K562 (cell line): ENCODE measurements around the gene AURKB. TPM values are rescaled to one million over a fixed set of nuclear protein-coding genes. Genes with fewer than 3 reads are reported as not detected.

Experiments used
- ATF7 ChIP-seq: fragments of 450-650 bp; IDR thresholded peaks from 2 replicates; pipeline ENCODE4 v1.7.1; 2014; ENCODE audit warnings: mild to moderate bottlenecking, moderate library complexity
- CBX2 ChIP-seq: fragments of 200-600 bp; sonication (generic); IDR thresholded peaks from one replicate; pipeline ENCODE4 v1.6.1; 2012; ENCODE audit warnings: mild to moderate bottlenecking, low read length, inconsistent platforms; ENCODE audit not compliant: insufficient read depth, poor library complexity, severe bottlenecking
- CTBP1 ChIP-seq: fragments of 450-650 bp; IDR thresholded peaks from 2 replicates; pipeline ENCODE4 v1.6.1; 2016; ENCODE audit warnings: borderline replicate concordance
- KDM1A ChIP-seq, 2 experiments: fragments of 450-650 bp; IDR thresholded peaks; 2 replicates each; pipeline ENCODE4 v1.6.1; 2016; ENCODE audit warnings: mild to moderate bottlenecking in 2 of 2
- L3MBTL2 ChIP-seq: fragments of 450-650 bp; IDR thresholded peaks from 2 replicates; pipeline ENCODE4 v1.6.1; 2016; ENCODE audit warnings: mild to moderate bottlenecking, moderate library complexity
- PCBP1 ChIP-seq: fragments of 200-400 bp; formaldehyde crosslinking; IDR thresholded peaks from 2 replicates; pipeline ENCODE4 v1.6.1; 2018; ENCODE audit warnings: mild to moderate bottlenecking, low read depth, low read length; ENCODE audit not compliant: poor library complexity, severe bottlenecking
- POLR2AphosphoS5 ChIP-seq: IDR thresholded peaks from 2 replicates; pipeline ENCODE4 v1.6.1; 2011; ENCODE audit warnings: mild to moderate bottlenecking, low read depth, low read length, moderate library complexity; ENCODE audit not compliant: control insufficient read depth, insufficient read depth
- RBFOX2 ChIP-seq: fragments of 200-400 bp; formaldehyde crosslinking; IDR thresholded peaks from 2 replicates; pipeline ENCODE4 v1.6.1; 2017; ENCODE audit warnings: low read depth, mild to moderate bottlenecking, low read length, moderate library complexity
- RBM25 ChIP-seq: fragments of 200-400 bp; formaldehyde crosslinking; IDR thresholded peaks from 2 replicates; pipeline ENCODE4 v1.6.1; 2018; ENCODE audit warnings: low read length, low read depth, moderate library complexity; ENCODE audit not compliant: severe bottlenecking
- SOX6 ChIP-seq: fragments of 450-650 bp; IDR thresholded peaks from 2 replicates; pipeline ENCODE4 v1.6.1; 2014; ENCODE audit warnings: mild to moderate bottlenecking
- STAT5A ChIP-seq: IDR thresholded peaks from 2 replicates; pipeline ENCODE4 v1.6.1; 2012; ENCODE audit warnings: low read length, inconsistent platforms, borderline replicate concordance
- TBL1XR1 ChIP-seq, 2 experiments: IDR thresholded peaks; 2 replicates each; pipeline ENCODE4 v1.6.1; 2012; ENCODE audit warnings: improper control_type of control experiment in 2 of 2, low read length in 2 of 2, mild to moderate bottlenecking in 1 of 2
- TEAD1 ChIP-seq, 2 experiments: fragments of 450-650 bp in 1 of 2; sonication (generic) in 1 of 2; formaldehyde crosslinking; IDR thresholded peaks; 2 replicates each; pipeline versions ENCODE4 v1.4.0 to v1.8.0; 2020 to 2022; ENCODE audit warnings: mild to moderate bottlenecking in 2 of 2, missing genetic modification reagents in 1 of 2
- ZBTB9 ChIP-seq: fragments of 450-650 bp; formaldehyde crosslinking; IDR thresholded peaks from 2 replicates; pipeline ENCODE4 v1.4.0; 2020; ENCODE audit warnings: mild to moderate bottlenecking, moderate library complexity
- ZNF583 ChIP-seq: fragments of 250-450 bp; sonication (Bioruptor Pico); IDR thresholded peaks from 2 replicates; pipeline ENCODE4 v1.4.0; 2020
- polyA plus RNA-seq, 8 experiments: library from polyadenylated mRNA; depleted of rRNA in 4 of 8; stranded (reverse) in 5 of 8; unstranded in 3 of 8; fragments of >200 nt; fragmentation: Nextera tagmentation in 2 of 8; fragmentation: Illumina TruSeq in 1 of 8; extraction: Ambion mirVana in 2 of 8; extraction: Trizol in 1 of 8; gene quantifications; 2 replicates each; pipeline versions ENCODE4 v1.2.1 to v1.2.3, GENCODE V29; 2011 to 2014; ENCODE audit warnings: inconsistent platforms in 1 of 8, missing spikeins in 1 of 8
- total RNA-seq, 7 experiments: library from RNA; depleted of rRNA in 6 of 7; stranded (reverse); fragments of >200 nt in 6 of 7; fragmentation: Illumina TruSeq in 2 of 7; extraction: Trizol in 2 of 7; gene quantifications; 2 replicates each; pipeline versions ENCODE4 v1.2.1 to v1.2.3, GENCODE V29; 2011 to 2021; ENCODE audit warnings: low replicate concordance in 1 of 7
- TF ChIP-seq, protein P1 (sequence below), 3 experiments: fragments of 200-800 bp in 1 of 3; sonication (Bioruptor generic) in 1 of 3; sonication (generic) in 1 of 3; formaldehyde crosslinking in 1 of 3; IDR thresholded peaks; 2 replicates each; pipeline versions ENCODE4 v1.6.1 to v1.8.0; 2016 to 2022; ENCODE audit warnings: mild to moderate bottlenecking in 2 of 3, missing compliant biosample characterization in 2 of 3, missing genetic modification characterization in 2 of 3, missing genetic modification reagents in 1 of 3
- TF ChIP-seq, protein P2 (sequence below): sonication (generic); formaldehyde crosslinking; IDR thresholded peaks from 2 replicates; pipeline ENCODE4 v1.8.0; 2022; ENCODE audit warnings: missing genetic modification reagents, mild to moderate bottlenecking, borderline replicate concordance
- TF ChIP-seq, protein P3 (sequence below), 2 experiments: fragments of 150-350 bp in 1 of 2; IDR thresholded peaks; 2 replicates each; pipeline ENCODE4 v1.6.1; 2012 to 2016; ENCODE audit warnings: low read depth in 2 of 2, low read length in 2 of 2, mild to moderate bottlenecking in 1 of 2, moderate library complexity in 1 of 2
- TF ChIP-seq, protein P4 (sequence below): sonication (generic); formaldehyde crosslinking; IDR thresholded peaks from 2 replicates; pipeline ENCODE4 v1.5.0; 2020; ENCODE audit warnings: missing genetic modification reagents

The AURKB gene
- total and polyA plus RNA-seq, 9 of the 15 experiments (the other 6 are each of a cell fraction or from before 2014, with no cell fraction given) = 27.2 to 114 (median 74.8) TPM

DNA sequence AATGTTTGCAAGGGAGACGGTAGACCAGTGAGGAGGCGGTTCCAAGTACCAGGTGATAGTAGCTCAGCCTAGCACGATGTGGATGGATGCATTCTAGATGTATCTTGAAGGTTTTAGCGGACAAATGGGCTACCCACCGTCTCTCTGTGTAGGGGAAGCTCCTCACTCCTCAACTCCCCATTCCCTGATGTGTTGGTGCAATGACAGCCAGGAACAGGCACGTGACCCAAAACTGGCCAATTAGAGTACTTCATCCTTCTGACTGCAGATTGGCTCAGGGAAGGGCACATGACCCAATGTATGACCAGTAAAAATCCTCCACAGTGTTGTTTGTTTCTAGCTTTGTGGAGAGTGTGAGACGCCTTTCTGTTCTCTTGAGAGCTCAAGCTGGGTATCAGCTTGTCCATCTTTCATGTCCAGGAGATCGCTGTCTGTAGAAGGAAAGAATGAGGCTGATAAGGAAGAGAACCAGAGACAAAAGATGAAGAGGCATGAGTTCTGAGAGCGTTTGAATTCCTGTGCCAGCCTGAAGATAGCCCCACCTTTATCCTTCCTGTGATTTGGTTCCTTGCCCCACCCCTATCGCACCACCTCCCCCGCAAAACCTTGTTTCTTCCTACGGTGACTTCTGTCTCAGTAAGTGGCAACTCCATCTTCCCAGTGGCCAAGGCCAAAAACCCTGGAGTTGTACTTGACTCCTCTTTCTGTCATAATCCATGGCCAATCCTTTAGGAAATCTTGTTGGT is 18.1 kb downstream of the AURKB start (continued):
- TF ChIP-seq TBL1XR1 (IDR thresholded peaks at IDR 0.05; ENCODE audit: low read length in 2 of 2) (no peak), SOX6 (peak; percentile 65), POLR2AphosphoS5 (peak; percentile 36; the same call in 1 of the 2 replicates), ZNF583 (CRISPR knock-in tag) (0 out of 2 replicates have a peak, but pooled peaks have one; percentile 6), L3MBTL2 (peak; percentile 81), RBM25 (peak; percentile 71), STAT5A (no peak), CTBP1 (peak; percentile 80), CBX2 (no peak), RBFOX2 (no peak), KDM1A (IDR thresholded peaks at IDR 0.05) (peak; percentile 55 to 59), ZBTB9 (0 out of 2 replicates have a peak, but pooled peaks have one; percentile 36), PCBP1 (no peak), TEAD1 (CRISPR knock-in tag; IDR thresholded peaks at IDR 0.05) (no peak), ATF7 (peak; percentile 61; the same call in 1 of the 2 replicates)
- TF ChIP-seq, protein P1, sequence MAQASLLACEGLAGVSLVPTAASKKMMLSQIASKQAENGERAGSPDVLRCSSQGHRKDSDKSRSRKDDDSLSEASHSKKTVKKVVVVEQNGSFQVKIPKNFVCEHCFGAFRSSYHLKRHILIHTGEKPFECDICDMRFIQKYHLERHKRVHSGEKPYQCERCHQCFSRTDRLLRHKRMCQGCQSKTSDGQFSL (CRISPR knock-in tag; IDR thresholded peaks at IDR 0.05) = no peak
- TF ChIP-seq, protein P1 (tag; IDR thresholded peaks at IDR 0.05) = no peak
- TF ChIP-seq, protein P2, sequence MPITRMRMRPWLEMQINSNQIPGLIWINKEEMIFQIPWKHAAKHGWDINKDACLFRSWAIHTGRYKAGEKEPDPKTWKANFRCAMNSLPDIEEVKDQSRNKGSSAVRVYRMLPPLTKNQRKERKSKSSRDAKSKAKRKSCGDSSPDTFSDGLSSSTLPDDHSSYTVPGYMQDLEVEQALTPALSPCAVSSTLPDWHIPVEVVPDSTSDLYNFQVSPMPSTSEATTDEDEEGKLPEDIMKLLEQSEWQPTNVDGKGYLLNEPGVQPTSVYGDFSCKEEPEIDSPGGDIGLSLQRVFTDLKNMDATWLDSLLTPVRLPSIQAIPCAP (CRISPR knock-in tag) = no peak
- TF ChIP-seq, protein P3, sequence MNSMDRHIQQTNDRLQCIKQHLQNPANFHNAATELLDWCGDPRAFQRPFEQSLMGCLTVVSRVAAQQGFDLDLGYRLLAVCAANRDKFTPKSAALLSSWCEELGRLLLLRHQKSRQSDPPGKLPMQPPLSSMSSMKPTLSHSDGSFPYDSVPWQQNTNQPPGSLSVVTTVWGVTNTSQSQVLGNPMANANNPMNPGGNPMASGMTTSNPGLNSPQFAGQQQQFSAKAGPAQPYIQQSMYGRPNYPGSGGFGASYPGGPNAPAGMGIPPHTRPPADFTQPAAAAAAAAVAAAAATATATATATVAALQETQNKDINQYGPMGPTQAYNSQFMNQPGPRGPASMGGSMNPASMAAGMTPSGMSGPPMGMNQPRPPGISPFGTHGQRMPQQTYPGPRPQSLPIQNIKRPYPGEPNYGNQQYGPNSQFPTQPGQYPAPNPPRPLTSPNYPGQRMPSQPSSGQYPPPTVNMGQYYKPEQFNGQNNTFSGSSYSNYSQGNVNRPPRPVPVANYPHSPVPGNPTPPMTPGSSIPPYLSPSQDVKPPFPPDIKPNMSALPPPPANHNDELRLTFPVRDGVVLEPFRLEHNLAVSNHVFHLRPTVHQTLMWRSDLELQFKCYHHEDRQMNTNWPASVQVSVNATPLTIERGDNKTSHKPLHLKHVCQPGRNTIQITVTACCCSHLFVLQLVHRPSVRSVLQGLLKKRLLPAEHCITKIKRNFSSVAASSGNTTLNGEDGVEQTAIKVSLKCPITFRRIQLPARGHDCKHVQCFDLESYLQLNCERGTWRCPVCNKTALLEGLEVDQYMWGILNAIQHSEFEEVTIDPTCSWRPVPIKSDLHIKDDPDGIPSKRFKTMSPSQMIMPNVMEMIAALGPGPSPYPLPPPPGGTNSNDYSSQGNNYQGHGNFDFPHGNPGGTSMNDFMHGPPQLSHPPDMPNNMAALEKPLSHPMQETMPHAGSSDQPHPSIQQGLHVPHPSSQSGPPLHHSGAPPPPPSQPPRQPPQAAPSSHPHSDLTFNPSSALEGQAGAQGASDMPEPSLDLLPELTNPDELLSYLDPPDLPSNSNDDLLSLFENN (IDR thresholded peaks at IDR 0.05; ENCODE audit: low read depth in 2 of 2, low read length in 2 of 2) = no peak
- TF ChIP-seq, protein P4, sequence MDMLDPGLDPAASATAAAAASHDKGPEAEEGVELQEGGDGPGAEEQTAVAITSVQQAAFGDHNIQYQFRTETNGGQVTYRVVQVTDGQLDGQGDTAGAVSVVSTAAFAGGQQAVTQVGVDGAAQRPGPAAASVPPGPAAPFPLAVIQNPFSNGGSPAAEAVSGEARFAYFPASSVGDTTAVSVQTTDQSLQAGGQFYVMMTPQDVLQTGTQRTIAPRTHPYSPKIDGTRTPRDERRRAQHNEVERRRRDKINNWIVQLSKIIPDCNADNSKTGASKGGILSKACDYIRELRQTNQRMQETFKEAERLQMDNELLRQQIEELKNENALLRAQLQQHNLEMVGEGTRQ (CRISPR knock-in tag) = peak; percentile 99
